ENCODE measurements around the gene SPATA20.

SPATA20 gene

DNA sequence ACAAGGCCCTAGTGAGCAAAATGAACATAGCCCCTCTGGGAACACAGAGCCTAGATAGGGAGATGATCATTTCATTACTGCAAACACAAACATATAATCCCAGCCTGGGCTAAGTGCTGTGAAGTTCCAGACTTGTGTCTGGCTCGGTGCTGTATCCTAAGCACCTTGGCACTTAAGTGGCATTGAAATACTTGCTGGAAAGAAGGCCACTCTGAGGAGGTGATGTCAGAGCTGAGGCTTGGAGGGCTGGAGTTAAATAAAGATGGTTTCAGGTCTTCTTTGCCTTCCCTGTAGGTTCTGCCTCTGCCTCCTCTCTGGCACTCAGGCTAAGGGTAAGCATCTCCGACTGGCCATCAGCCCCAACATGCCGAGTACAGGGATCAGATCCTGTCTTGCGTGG is 11.1 kb downstream of the SPATA20 start:
- H3K4me3 ChIP-seq (ENCODE audit: low read length) = no peak overlapping the region
- TF ChIP-seq, protein P1, sequence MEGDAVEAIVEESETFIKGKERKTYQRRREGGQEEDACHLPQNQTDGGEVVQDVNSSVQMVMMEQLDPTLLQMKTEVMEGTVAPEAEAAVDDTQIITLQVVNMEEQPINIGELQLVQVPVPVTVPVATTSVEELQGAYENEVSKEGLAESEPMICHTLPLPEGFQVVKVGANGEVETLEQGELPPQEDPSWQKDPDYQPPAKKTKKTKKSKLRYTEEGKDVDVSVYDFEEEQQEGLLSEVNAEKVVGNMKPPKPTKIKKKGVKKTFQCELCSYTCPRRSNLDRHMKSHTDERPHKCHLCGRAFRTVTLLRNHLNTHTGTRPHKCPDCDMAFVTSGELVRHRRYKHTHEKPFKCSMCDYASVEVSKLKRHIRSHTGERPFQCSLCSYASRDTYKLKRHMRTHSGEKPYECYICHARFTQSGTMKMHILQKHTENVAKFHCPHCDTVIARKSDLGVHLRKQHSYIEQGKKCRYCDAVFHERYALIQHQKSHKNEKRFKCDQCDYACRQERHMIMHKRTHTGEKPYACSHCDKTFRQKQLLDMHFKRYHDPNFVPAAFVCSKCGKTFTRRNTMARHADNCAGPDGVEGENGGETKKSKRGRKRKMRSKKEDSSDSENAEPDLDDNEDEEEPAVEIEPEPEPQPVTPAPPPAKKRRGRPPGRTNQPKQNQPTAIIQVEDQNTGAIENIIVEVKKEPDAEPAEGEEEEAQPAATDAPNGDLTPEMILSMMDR (IDR thresholded peaks at IDR 0.05; ENCODE audit: low read depth, low read length) = no peak
- no peak for TF ChIP-seq EZH2phosphoT487 (IDR thresholded peaks at IDR 0.05; ENCODE audit: low read depth)
- no peak overlapping the region for H3K9ac ChIP-seq (ENCODE audit: low read length)
- no peaks in the 10 kb centered on the region for H4K20me1 ChIP-seq (ENCODE audit: insufficient read depth, low read length)
- H3K27ac ChIP-seq (ENCODE audit: low read length) = no peak overlapping the region
- H3K36me3 ChIP-seq (replicated peaks; ENCODE audit: low read depth, low read length) = no peaks in the 10 kb centered on the region
- H3K9me3 ChIP-seq (ENCODE audit: insufficient read depth, low read length) = no peaks in the 10 kb centered on the region
- no peak overlapping the region for H2AFZ ChIP-seq (ENCODE audit: low read depth, low read length)
- peaks cover 4% of the 10 kb centered on the region; the same call in 1 of the 2 replicates for H3K4me1 ChIP-seq (ENCODE audit: low read length)
- peaks cover 11% of the 10 kb centered on the region for H3K27me3 ChIP-seq (ENCODE audit: low read depth, low read length)
- H3K79me2 ChIP-seq (ENCODE audit: low read length) = no peaks in the 10 kb centered on the region
- H3K4me2 ChIP-seq (ENCODE audit: low read length) = no peak overlapping the region

DNA sequence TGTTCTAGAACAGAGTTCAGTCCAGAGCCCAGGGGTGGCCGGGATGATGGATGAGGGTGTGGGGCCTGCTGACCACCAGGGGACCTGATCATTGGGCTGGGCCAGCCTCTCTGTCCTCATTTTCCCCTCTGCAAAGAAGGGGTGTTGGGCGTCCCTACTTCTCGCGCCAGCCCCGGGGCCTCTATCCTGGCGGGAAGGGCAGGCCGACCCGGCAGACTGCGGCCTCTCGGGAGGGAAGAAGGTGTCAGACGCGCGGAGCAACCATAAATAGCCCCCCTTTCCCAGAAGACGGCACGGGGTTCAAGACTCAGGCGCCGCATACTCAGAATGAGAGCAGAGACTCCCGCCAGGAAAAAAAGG is 11.6 kb downstream of the SPATA20 start:
- H2AFZ ChIP-seq (ENCODE audit: low read depth, low read length) = no peak overlapping the region
- H3K79me2 ChIP-seq (ENCODE audit: low read length) = no peaks in the 10 kb centered on the region
- H3K9ac ChIP-seq (ENCODE audit: low read length) = no peak overlapping the region
- no peaks in the 10 kb centered on the region for H3K9me3 ChIP-seq (ENCODE audit: insufficient read depth, low read length)
- no peak for TF ChIP-seq EZH2phosphoT487 (IDR thresholded peaks at IDR 0.05; ENCODE audit: low read depth)
- TF ChIP-seq, protein P1 (IDR thresholded peaks at IDR 0.05; ENCODE audit: low read depth, low read length) = no peak
- H3K27me3 ChIP-seq (ENCODE audit: low read depth, low read length) = peaks cover 15% of the 10 kb centered on the region
- H3K4me2 ChIP-seq (ENCODE audit: low read length) = no peak overlapping the region
- no peak overlapping the region for H3K4me3 ChIP-seq (ENCODE audit: low read length)
- no peak overlapping the region for H3K27ac ChIP-seq (ENCODE audit: low read length)
- no peaks in the 10 kb centered on the region for H3K36me3 ChIP-seq (replicated peaks; ENCODE audit: low read depth, low read length)
- H4K20me1 ChIP-seq (ENCODE audit: insufficient read depth, low read length) = no peaks in the 10 kb centered on the region
- H3K4me1 ChIP-seq (ENCODE audit: low read length) = peaks cover 4% of the 10 kb centered on the region; the same call in 1 of the 2 replicates

DNA sequence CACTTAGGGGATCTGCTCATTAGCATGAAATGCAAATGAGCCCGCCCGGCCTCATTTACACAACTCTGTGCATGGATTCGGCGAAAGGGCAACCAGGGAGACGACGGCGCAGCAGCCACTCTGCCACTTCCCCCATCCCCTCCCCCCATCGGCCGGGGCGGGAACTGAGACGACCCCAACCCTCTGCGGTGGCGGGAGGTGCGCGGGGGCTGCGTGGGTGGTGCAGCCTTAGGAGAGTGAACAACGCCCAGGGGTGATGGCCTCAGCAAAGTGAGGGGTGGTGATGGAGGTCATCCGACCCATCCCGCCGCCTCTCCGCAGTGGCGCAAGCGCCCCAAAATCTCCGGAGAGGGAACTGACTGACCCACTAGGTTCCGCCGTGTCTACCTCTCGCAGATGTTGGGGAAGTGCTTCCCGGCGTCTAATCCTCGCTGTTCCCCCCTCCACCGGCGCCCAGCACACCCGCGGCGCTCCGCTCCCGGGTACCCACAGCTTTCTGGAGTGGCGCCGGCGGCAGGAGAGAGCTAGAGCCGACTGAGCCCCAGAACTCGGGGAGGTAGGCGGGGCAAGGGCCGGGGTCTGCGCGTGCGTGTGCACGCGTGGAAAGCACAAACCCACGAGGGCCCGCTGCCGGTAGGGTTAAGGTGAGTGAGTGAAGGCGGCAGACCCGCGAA is 12.1 kb downstream of the SPATA20 start:
- Histone ChIP-seq H3K4me1 (ENCODE audit: low read length) (peaks cover 4% of the 10 kb centered on the region; the same call in 1 of the 2 replicates), H3K9me3 (ENCODE audit: insufficient read depth, low read length) (no peaks in the 10 kb centered on the region), H3K4me2 (ENCODE audit: low read length) (no peak overlapping the region), H3K27ac (ENCODE audit: low read length) (no peak overlapping the region), H3K36me3 (replicated peaks; ENCODE audit: low read depth, low read length) (no peaks in the 10 kb centered on the region), H3K9ac (ENCODE audit: low read length) (no peak overlapping the region), H3K27me3 (ENCODE audit: low read depth, low read length) (peaks cover 18% of the 10 kb centered on the region), H4K20me1 (ENCODE audit: insufficient read depth, low read length) (no peaks in the 10 kb centered on the region), H3K4me3 (ENCODE audit: low read length) (no peak overlapping the region), H2AFZ (ENCODE audit: low read depth, low read length) (no peak overlapping the region), H3K79me2 (ENCODE audit: low read length) (no peaks in the 10 kb centered on the region)
- TF ChIP-seq, protein P1 (IDR thresholded peaks at IDR 0.05; ENCODE audit: low read depth, low read length) = no peak
- TF ChIP-seq EZH2phosphoT487 (IDR thresholded peaks at IDR 0.05; ENCODE audit: low read depth) = no peak

DNA sequence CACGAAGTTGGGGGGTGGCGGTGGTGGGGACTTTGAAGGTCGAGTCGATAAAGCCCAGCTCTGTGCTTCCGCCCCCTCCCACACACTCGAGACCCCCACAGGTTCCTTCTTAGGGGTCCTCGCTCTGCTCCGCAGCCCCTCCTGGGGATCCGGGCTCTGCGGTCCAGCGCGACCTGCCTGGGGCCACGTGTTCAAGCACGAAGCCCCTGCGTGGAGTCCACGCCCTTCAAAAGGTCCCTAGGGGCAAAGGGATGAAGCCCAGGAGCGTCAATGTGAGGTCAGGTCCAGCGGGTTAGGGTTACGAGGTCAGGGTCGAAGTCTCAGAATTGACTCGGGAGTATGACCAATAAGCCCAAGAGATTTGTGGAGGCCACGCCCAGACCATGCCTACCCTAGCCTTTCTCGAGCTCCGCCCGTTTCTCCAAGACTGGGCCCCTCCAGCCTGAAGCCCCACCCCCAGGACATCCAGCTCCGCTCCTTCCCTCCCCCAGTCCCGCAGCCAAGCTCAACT is 12.8 kb downstream of the SPATA20 start:
- Histone ChIP-seq H2AFZ (ENCODE audit: low read depth, low read length) (no peak overlapping the region), H3K27ac (ENCODE audit: low read length) (no peak overlapping the region), H3K27me3 (ENCODE audit: low read depth, low read length) (peaks cover 22% of the 10 kb centered on the region), H3K9ac (ENCODE audit: low read length) (no peak overlapping the region), H3K79me2 (ENCODE audit: low read length) (no peaks in the 10 kb centered on the region), H3K4me2 (ENCODE audit: low read length) (peak overlapping the region; percentile 91), H3K4me3 (ENCODE audit: low read length) (peak overlapping the region; percentile 75), H4K20me1 (ENCODE audit: insufficient read depth, low read length) (no peaks in the 10 kb centered on the region), H3K36me3 (replicated peaks; ENCODE audit: low read depth, low read length) (no peaks in the 10 kb centered on the region), H3K4me1 (ENCODE audit: low read length) (peaks cover 4% of the 10 kb centered on the region; the same call in 1 of the 2 replicates), H3K9me3 (ENCODE audit: insufficient read depth, low read length) (no peaks in the 10 kb centered on the region)
- TF ChIP-seq, protein P1 (IDR thresholded peaks at IDR 0.05; ENCODE audit: low read depth, low read length) = no peak
- no peak for TF ChIP-seq EZH2phosphoT487 (IDR thresholded peaks at IDR 0.05; ENCODE audit: low read depth)

Data from OCI-LY3 (cell line).